DOHH2 (cell line): Measurements from ENCODE around the gene B3GNT3.
A peak's percentile ranks its signal among the peaks of the same experiment; 100 is the strongest.

Experiments used
- H3F3A ChIP-seq: fragments of 200-600 bp; sonication (generic), shearing (Covaris generic); 2 replicates; pipeline ENCODE4 v1.6.0; 2016; ENCODE audit warnings: antibody characterized with exemption, mild to moderate bottlenecking; ENCODE audit not compliant: control insufficient read depth, insufficient read depth
- H3K27ac ChIP-seq: fragments of 200-600 bp; sonication (generic); 2 replicates; pipeline ENCODE4 v1.5.1; 2014; ENCODE audit warnings: low read depth, mild to moderate bottlenecking, low read length, moderate library complexity
- H3K27me3 ChIP-seq: fragments of 200-600 bp; sonication (generic); 2 replicates; pipeline ENCODE4 v1.6.1; 2014; ENCODE audit warnings: mild to moderate bottlenecking, low read length, mixed read lengths; ENCODE audit not compliant: control insufficient read depth
- H3K36me3 ChIP-seq: fragments of 200-600 bp; sonication (generic); 2 replicates; pipeline ENCODE4 v1.6.1; 2014; ENCODE audit warnings: mild to moderate bottlenecking, low read length, moderate library complexity, mixed read lengths; ENCODE audit not compliant: control insufficient read depth
- H3K4me1 ChIP-seq: fragments of 200-600 bp; sonication (generic); 2 replicates; pipeline ENCODE4 v1.6.1; 2014; ENCODE audit warnings: mild to moderate bottlenecking, low read length, mixed read lengths; ENCODE audit not compliant: control insufficient read depth
- H3K4me2 ChIP-seq: fragments of 200-600 bp; sonication (generic); 2 replicates; pipeline ENCODE4 v1.6.0; 2014; ENCODE audit warnings: mild to moderate bottlenecking, low read length, moderate library complexity
- H3K4me3 ChIP-seq: fragments of 200-600 bp; sonication (generic); 2 replicates; pipeline ENCODE4 v1.5.1; 2014; ENCODE audit warnings: mild to moderate bottlenecking, low read length, mixed read lengths
- H3K79me2 ChIP-seq: fragments of 200-600 bp; sonication (generic); 2 replicates; pipeline ENCODE4 v1.6.1; 2014; ENCODE audit warnings: mild to moderate bottlenecking, low read length, mixed read lengths; ENCODE audit not compliant: control insufficient read depth
- H3K9me2 ChIP-seq: fragments of 200-600 bp; sonication (generic); replicated peaks from 2 replicates; pipeline ENCODE4 v1.6.1; 2014; ENCODE audit warnings: mild to moderate bottlenecking, low read length, mixed read lengths; ENCODE audit not compliant: control insufficient read depth
- H3K9me3 ChIP-seq: fragments of 200-600 bp; sonication (generic); 2 replicates; pipeline ENCODE4 v1.6.1; 2014; ENCODE audit warnings: antibody characterized with exemption, low read length, mixed read lengths; ENCODE audit not compliant: control insufficient read depth, insufficient read depth
- H4K20me1 ChIP-seq: fragments of 200-600 bp; sonication (generic); 2 replicates; pipeline ENCODE4 v1.6.0; 2014; ENCODE audit warnings: low read depth, mild to moderate bottlenecking, antibody characterized with exemption, low read length, moderate library complexity; ENCODE audit not compliant: control insufficient read depth, insufficient read depth
- CTCF ChIP-seq: fragments of 200-600 bp; sonication (generic); IDR thresholded peaks from one replicate; pipeline ENCODE4 v1.5.1; 2014; ENCODE audit warnings: antibody characterized with exemption, mild to moderate bottlenecking, low read depth, low read length; ENCODE audit not compliant: poor library complexity, severe bottlenecking
- EZH2phosphoT487 ChIP-seq: fragments of 200-600 bp; sonication (generic); IDR thresholded peaks from 2 replicates; pipeline ENCODE4 v1.6.1; 2017; ENCODE audit warnings: borderline replicate concordance, mild to moderate bottlenecking, antibody characterized with exemption, low read length, moderate library complexity, mixed read lengths

The B3GNT3 gene

GRCh38 chr19:17755443-17755890 lies 39.5 kb upstream of the B3GNT3 start:
- no peaks in the 10 kb centered on the region for H3K27me3 ChIP-seq
- H3K4me3 ChIP-seq = peak overlapping the region; percentile 42
- 0 out of 2 replicates have a peak, but pooled peaks cover 7% of the 10 kb centered on the region for H4K20me1 ChIP-seq
- peak overlapping the region; percentile 94 for H3K4me2 ChIP-seq
- H3K36me3 ChIP-seq = peaks cover 71% of the 10 kb centered on the region
- no peaks in the 10 kb centered on the region for H3K9me2 ChIP-seq
- H3K9me3 ChIP-seq = no peaks in the 10 kb centered on the region
- H3K27ac ChIP-seq = peak overlapping the region; percentile 94
- H3K4me1 ChIP-seq = peaks cover 68% of the 10 kb centered on the region
- H3K79me2 ChIP-seq = peaks cover 51% of the 10 kb centered on the region
- peaks cover 23% of the 10 kb centered on the region for H3F3A ChIP-seq
- TF ChIP-seq EZH2phosphoT487 = no peak
- no peak for TF ChIP-seq CTCF

- TF ChIP-seq CTCF = no peak
- TF ChIP-seq EZH2phosphoT487 = no peak
- peaks cover 48% of the 10 kb centered on the region for H3K79me2 ChIP-seq
- no peaks in the 10 kb centered on the region for H3K9me2 ChIP-seq
- H3K27ac ChIP-seq = peak overlapping the region; percentile 94; the same call in 1 of the 2 replicates
- peak overlapping the region; percentile 94 for H3K4me2 ChIP-seq
- no peaks in the 10 kb centered on the region for H3K9me3 ChIP-seq
- H4K20me1 ChIP-seq = 0 out of 2 replicates have a peak, but pooled peaks cover 7% of the 10 kb centered on the region
- H3K4me3 ChIP-seq = peak overlapping the region; percentile 42
- peaks cover 77% of the 10 kb centered on the region for H3K36me3 ChIP-seq
- no peaks in the 10 kb centered on the region for H3K27me3 ChIP-seq
- H3K4me1 ChIP-seq = peaks cover 67% of the 10 kb centered on the region
- H3F3A ChIP-seq = peaks cover 23% of the 10 kb centered on the region
Measured at GRCh38 chr19:17755977-17756670, 38.8 kb upstream of the B3GNT3 start.

GRCh38 chr19:17757125-17757524 lies 37.8 kb upstream of the B3GNT3 start:
- no peak overlapping the region for H3K4me2 ChIP-seq
- H3K9me2 ChIP-seq = no peaks in the 10 kb centered on the region

More at GRCh38 chr19:17757125-17757524, 37.8 kb upstream of the B3GNT3 start:
- H3F3A ChIP-seq = peaks cover 19% of the 10 kb centered on the region
- TF ChIP-seq CTCF = no peak
- no peak for TF ChIP-seq EZH2phosphoT487
- peaks cover 59% of the 10 kb centered on the region for H3K4me1 ChIP-seq
- no peaks in the 10 kb centered on the region for H3K9me3 ChIP-seq
- H3K79me2 ChIP-seq = peaks cover 39% of the 10 kb centered on the region
- peaks cover 74% of the 10 kb centered on the region for H3K36me3 ChIP-seq
- H4K20me1 ChIP-seq = 0 out of 2 replicates have a peak, but pooled peaks cover 7% of the 10 kb centered on the region
- no peak overlapping the region for H3K27ac ChIP-seq
- H3K27me3 ChIP-seq = no peaks in the 10 kb centered on the region
- no peak overlapping the region for H3K4me3 ChIP-seq
